ENCODE data around the gene CACNG6. TPM values are rescaled to one million over a fixed set of nuclear protein-coding genes. Genes with fewer than 3 reads are reported as not detected.
"Not testable (repeated sequence)": the region's sequence is repeated elsewhere in the genome, so short reads cannot be mapped to it uniquely, and the experiment has no call there.

CACNG6 gene
- total RNA-seq, 4 donors from 2014 or later = 1.4 TPM; not detected in 3

GRCh38 chr19:53945441-53945840 lies 46.0 kb upstream of the CACNG6 start:
- WGBS, 2 donors = 32 to 41% methylated on average over 9 of the region's 9 CpGs
- Histone ChIP-seq H3K27me3 (peaks cover 0 to 75% (median 13%) of the 10 kb centered on the region in 4 donors), H3K36me3 (no peaks in the 10 kb centered on the region), H3K4me1 (no peaks in the 10 kb centered on the region), H3K27ac (no peak overlapping the region), H3K4me3 (no peak overlapping the region), H3K9me3 (peaks cover 0 to 8% (median 0%) of the 10 kb centered on the region in 3 donors)
- DNase-seq = no peak
- intact Hi-C loops (cut with DNase I) = no loop called here
- TF ChIP-seq POLR2A (IDR thresholded peaks at IDR 0.05) (no peak), CTCF (IDR thresholded peaks at IDR 0.05) (no peak)

GRCh38 chr19:53945998-53946397 lies 45.4 kb upstream of the CACNG6 start:
- no peak for DNase-seq
- intact Hi-C loops (cut with DNase I) = no loop called here
- peaks cover 0 to 8% (median 0%) of the 10 kb centered on the region in 3 donors for H3K9me3 ChIP-seq
- no peaks in the 10 kb centered on the region for H3K4me1 ChIP-seq
- H3K27ac ChIP-seq = no peak overlapping the region
- 95% methylated on average over 2 of the region's 2 CpGs for WGBS, 2 donors
- peaks cover 0 to 75% (median 13%) of the 10 kb centered on the region in 4 donors for H3K27me3 ChIP-seq
- H3K36me3 ChIP-seq = no peaks in the 10 kb centered on the region
- TF ChIP-seq CTCF (IDR thresholded peaks at IDR 0.05) (no peak), POLR2A (IDR thresholded peaks at IDR 0.05) (no peak)
- H3K4me3 ChIP-seq = no peak overlapping the region

GRCh38 chr19:53947624-53948023 lies 43.8 kb upstream of the CACNG6 start:
- DNase-seq = no peak
- peaks cover 0 to 2% (median 0%) of the 10 kb centered on the region in 3 donors for H3K9me3 ChIP-seq
- WGBS, 2 donors = 41 to 70% methylated on average over 2 to 5 of the region's 5 CpGs
- intact Hi-C loops (cut with DNase I) = no loop called here
- TF ChIP-seq CTCF (IDR thresholded peaks at IDR 0.05) (no peak), POLR2A (IDR thresholded peaks at IDR 0.05) (no peak)
- no peaks in the 10 kb centered on the region for H3K4me1 ChIP-seq
- no peak overlapping the region for H3K27ac ChIP-seq
- H3K4me3 ChIP-seq = no peak overlapping the region
- H3K27me3 ChIP-seq = peaks cover 0 to 71% (median 5%) of the 10 kb centered on the region in 4 donors
- no peaks in the 10 kb centered on the region for H3K36me3 ChIP-seq

- H3K4me3 ChIP-seq; intact Hi-C loops (cut with DNase I); H3K9me3 ChIP-seq; H3K27ac ChIP-seq; H3K4me1 ChIP-seq; DNase-seq; H3K36me3 ChIP-seq: not testable (repeated sequence)
- H3K27me3 ChIP-seq = peaks cover 0 to 71% (median 0%) of the 10 kb centered on the region in 4 donors
- WGBS, 2 donors = 64 to 79% methylated on average over 5 of the region's 5 CpGs
These were observed 42.8 kb upstream of the CACNG6 start for GRCh38 chr19:53948611-53949010.

- no peak for TF ChIP-seq CTCF (IDR thresholded peaks at IDR 0.05)
- no peak for TF ChIP-seq POLR2A (IDR thresholded peaks at IDR 0.05)
- H3K36me3 ChIP-seq = no peaks in the 10 kb centered on the region
- no peaks in the 10 kb centered on the region for H3K9me3 ChIP-seq
- no peak overlapping the region for H3K27ac ChIP-seq
- no peak overlapping the region for H3K4me3 ChIP-seq
- H3K27me3 ChIP-seq = peaks cover 0 to 80% (median 0%) of the 10 kb centered on the region in 4 donors
- intact Hi-C loops (cut with DNase I) = no loop called here
- 25 to 40% methylated on average over 9 to 11 of the region's 11 CpGs for WGBS, 2 donors
- no peak for DNase-seq
- H3K4me1 ChIP-seq = no peaks in the 10 kb centered on the region
These were observed 40.0 kb upstream of the CACNG6 start for GRCh38 chr19:53951436-53951835.

GRCh38 chr19:53951947-53952346 lies 39.5 kb upstream of the CACNG6 start:
- Histone ChIP-seq H3K27ac (no peak overlapping the region), H3K4me1 (no peaks in the 10 kb centered on the region), H3K9me3 (no peaks in the 10 kb centered on the region), H3K27me3 (peaks cover 0 to 84% (median 0%) of the 10 kb centered on the region in 4 donors), H3K36me3 (no peaks in the 10 kb centered on the region), H3K4me3 (no peak overlapping the region)
- WGBS, 2 donors = 74 to 81% methylated on average over 6 to 8 of the region's 9 CpGs
- TF ChIP-seq CTCF (IDR thresholded peaks at IDR 0.05) (no peak), POLR2A (IDR thresholded peaks at IDR 0.05) (no peak)
- no peak for DNase-seq
- intact Hi-C loops (cut with DNase I) = no loop called here
